ENCODE measurements around the gene CINP.

- TF ChIP-seq CTCF (conservative IDR thresholded peaks at IDR 0.05; ENCODE audit: low read length) = no peak
- no peak for TF ChIP-seq EZH2phosphoT487 (IDR thresholded peaks at IDR 0.05; ENCODE audit: borderline replicate concordance)
Measured at GRCh38 chr14:102338724-102339123, 24.0 kb downstream of the CINP start.

All from Loucy (cell line).